ENCODE measurements around the gene ANKRD50. TPM values are rescaled to one million over a fixed set of nuclear protein-coding genes. Genes with fewer than 3 reads are reported as not detected.

ANKRD50 gene
- total RNA-seq, 6 experiments from 2014 or later = 17.1 to 23.2 (median 18.2) TPM

- Mint-ChIP-seq H3K9me3 (no peaks in the 10 kb centered on the region), H3K27ac (no peak overlapping the region), H3K36me3 (ENCODE audit: low read depth) (peaks cover 31% of the 10 kb centered on the region), H3K4me3 (no peak overlapping the region), H3K27me3 (ENCODE audit: insufficient read depth) (no peaks in the 10 kb centered on the region; the same call in 1 of the 2 replicates), H3K4me1 (ENCODE audit: low read depth) (peaks cover 41% of the 10 kb centered on the region)
- no peak for DNase-seq
- no peak for TF ChIP-seq CTCF (IDR thresholded peaks at IDR 0.05)
Observed at GRCh38 chr4:124710015-124710741, 2.4 kb downstream of the ANKRD50 start.

- peak overlapping the region; percentile 24; the same call in 1 of the 2 replicates for H3K27ac Mint-ChIP-seq
- TF ChIP-seq CTCF (IDR thresholded peaks at IDR 0.05) = no peak
- no peaks in the 10 kb centered on the region; the same call in 1 of the 2 replicates for H3K27me3 Mint-ChIP-seq (ENCODE audit: insufficient read depth)
- no peak overlapping the region for H3K4me3 Mint-ChIP-seq
- H3K9me3 Mint-ChIP-seq = no peaks in the 10 kb centered on the region
- peaks cover 41% of the 10 kb centered on the region for H3K36me3 Mint-ChIP-seq (ENCODE audit: low read depth)
- peaks cover 53% of the 10 kb centered on the region for H3K4me1 Mint-ChIP-seq (ENCODE audit: low read depth)
- DNase-seq = no peak
Observed at GRCh38 chr4:124708517-124709300, 3.8 kb downstream of the ANKRD50 start.

- Mint-ChIP-seq H3K9me3 (no peaks in the 10 kb centered on the region), H3K4me3 (no peak overlapping the region), H3K27ac (no peak overlapping the region), H3K27me3 (ENCODE audit: insufficient read depth) (no peaks in the 10 kb centered on the region), H3K36me3 (ENCODE audit: low read depth) (peaks cover 65% of the 10 kb centered on the region), H3K4me1 (ENCODE audit: low read depth) (peaks cover 63% of the 10 kb centered on the region)
- no peak for DNase-seq
- TF ChIP-seq CTCF (IDR thresholded peaks at IDR 0.05) = no peak
Observed at GRCh38 chr4:124705393-124705792, 7.1 kb downstream of the ANKRD50 start.

- Mint-ChIP-seq H3K27ac (no peak overlapping the region), H3K4me1 (ENCODE audit: low read depth) (peaks cover 49% of the 10 kb centered on the region), H3K36me3 (ENCODE audit: low read depth) (peaks cover 71% of the 10 kb centered on the region), H3K9me3 (peaks cover under 1% of the 10 kb centered on the region), H3K27me3 (ENCODE audit: insufficient read depth) (no peaks in the 10 kb centered on the region), H3K4me3 (no peak overlapping the region)
- no peak for TF ChIP-seq CTCF (IDR thresholded peaks at IDR 0.05)
- no peak for DNase-seq
Observed at GRCh38 chr4:124703154-124703553, 9.4 kb downstream of the ANKRD50 start.

- Mint-ChIP-seq H3K36me3 (ENCODE audit: low read depth) (peaks cover 66% of the 10 kb centered on the region), H3K4me3 (no peak overlapping the region)
Observed at GRCh38 chr4:124697441-124697840, 15.1 kb downstream of the ANKRD50 start.

More at GRCh38 chr4:124697441-124697840, 15.1 kb downstream of the ANKRD50 start:
- H3K27ac Mint-ChIP-seq = no peak overlapping the region
- peaks cover 18% of the 10 kb centered on the region for H3K4me1 Mint-ChIP-seq (ENCODE audit: low read depth)
- peaks cover 15% of the 10 kb centered on the region for H3K9me3 Mint-ChIP-seq
- no peaks in the 10 kb centered on the region; the same call in 1 of the 2 replicates for H3K27me3 Mint-ChIP-seq (ENCODE audit: insufficient read depth)
- no peak for TF ChIP-seq CTCF (IDR thresholded peaks at IDR 0.05)
- DNase-seq = no peak
